Measurements from ENCODE around the gene THSD8.

The THSD8 gene

DNA sequence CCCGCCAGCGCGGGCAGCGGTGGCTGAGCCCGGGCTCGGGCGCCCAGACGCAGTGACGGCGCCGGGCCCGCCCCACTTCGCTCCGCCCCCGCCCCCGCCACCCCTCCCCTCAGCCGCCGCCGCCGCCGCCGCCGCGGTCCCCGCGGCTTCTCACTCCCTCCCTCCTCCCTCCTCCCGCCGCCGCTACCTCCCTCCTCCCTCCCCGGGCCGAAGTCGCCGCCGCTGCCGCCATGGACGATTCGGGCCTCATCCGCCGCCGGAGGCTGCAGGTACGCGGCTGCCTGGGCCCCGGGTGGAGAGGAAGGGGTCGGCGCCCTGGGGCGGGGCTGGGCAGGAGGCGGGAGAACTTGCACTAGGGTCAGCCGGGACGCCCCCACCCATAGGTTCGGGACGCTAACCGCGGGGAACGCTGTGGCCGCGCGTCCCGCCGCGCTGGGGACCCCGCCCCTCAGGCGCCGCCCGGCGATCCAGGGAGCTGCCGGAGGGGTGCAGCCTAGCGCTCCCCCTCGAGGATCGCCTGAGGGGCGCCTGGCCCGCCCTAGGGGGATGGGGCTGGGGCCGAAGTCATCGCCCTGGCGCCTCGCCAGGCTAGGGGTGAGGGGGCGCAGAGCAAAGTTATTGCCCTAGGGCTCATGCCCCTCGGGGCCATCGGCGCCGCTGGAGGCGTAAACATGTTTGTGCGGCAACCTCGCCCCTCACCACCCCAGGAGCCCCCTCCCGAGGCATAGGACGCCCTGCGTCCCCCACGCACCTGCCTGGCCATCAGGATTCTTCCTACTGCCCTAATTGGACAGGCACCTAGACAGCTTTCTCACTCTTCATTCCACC, 32.1 kb downstream of the THSD8 start (continued):
- peak; percentile 94 for TF ChIP-seq ZNF398 (tag by site-specific recombination; IDR thresholded peaks at IDR 0.05)

- Histone ChIP-seq H3K27ac (ENCODE audit: extremely low read depth, low read depth, low read length) (no peak within 1 kb of the TSS; the same call in 1 of the 2 replicates), H3K4me1 (ENCODE audit: control insufficient read depth, insufficient read depth, low read length) (0 out of 2 replicates have a peak, but pooled peaks cover 2% of the 10 kb centered on the region), H3K9me3 (ENCODE audit: control insufficient read depth, insufficient read depth, low read depth, low read length) (no peaks in the 10 kb centered on the region), H3K36me3 (ENCODE audit: control insufficient read depth in 2 of 2, insufficient read depth in 1 of 2, low read length in 2 of 2) (no peaks in the 10 kb centered on the region), H3K4me3 (ENCODE audit: low read depth, low read length) (peak within 1 kb of the TSS; percentile 58)
- TF ChIP-seq ZFHX2 (tag by site-specific recombination; conservative IDR thresholded peaks at IDR 0.05): peak; percentile 2; the same call in 1 of the 2 replicates
- TF ChIP-seq ZNF560 (tag by site-specific recombination; IDR thresholded peaks at IDR 0.05; ENCODE audit: borderline replicate concordance): no peak
- TF ChIP-seq ZNF600 (tag by site-specific recombination; IDR thresholded peaks at IDR 0.05): peak; percentile 65; the same call in 1 of the 2 replicates
- peak; percentile 71 for TF ChIP-seq SP2 (tag by site-specific recombination; IDR thresholded peaks at IDR 0.05)
- ChIA-PET POLR2A (interaction anchor here (1.4 to 1.5 kb wide), 2 partner anchors 28 to 47 kb away, joined by 3 to 6 read pairs; partner anchors contain the start of genes DNASE2 and RNASEH2A), CTCF (interaction anchor here (0.6 to 1.9 kb wide), 7 partner anchors 9 to 94 kb away, joined by 3 to 15 read pairs (median 3); no protein-coding TSS in a partner anchor)
Observed at GRCh38 chr19:12834566-12834943, 32.7 kb downstream of the THSD8 start, which contains the start of gene RTBDN. Gene RTBDN (minus strand): TSS chr19:12834579. CDS start chr19:12829979, 4,600 bp downstream.

DNA sequence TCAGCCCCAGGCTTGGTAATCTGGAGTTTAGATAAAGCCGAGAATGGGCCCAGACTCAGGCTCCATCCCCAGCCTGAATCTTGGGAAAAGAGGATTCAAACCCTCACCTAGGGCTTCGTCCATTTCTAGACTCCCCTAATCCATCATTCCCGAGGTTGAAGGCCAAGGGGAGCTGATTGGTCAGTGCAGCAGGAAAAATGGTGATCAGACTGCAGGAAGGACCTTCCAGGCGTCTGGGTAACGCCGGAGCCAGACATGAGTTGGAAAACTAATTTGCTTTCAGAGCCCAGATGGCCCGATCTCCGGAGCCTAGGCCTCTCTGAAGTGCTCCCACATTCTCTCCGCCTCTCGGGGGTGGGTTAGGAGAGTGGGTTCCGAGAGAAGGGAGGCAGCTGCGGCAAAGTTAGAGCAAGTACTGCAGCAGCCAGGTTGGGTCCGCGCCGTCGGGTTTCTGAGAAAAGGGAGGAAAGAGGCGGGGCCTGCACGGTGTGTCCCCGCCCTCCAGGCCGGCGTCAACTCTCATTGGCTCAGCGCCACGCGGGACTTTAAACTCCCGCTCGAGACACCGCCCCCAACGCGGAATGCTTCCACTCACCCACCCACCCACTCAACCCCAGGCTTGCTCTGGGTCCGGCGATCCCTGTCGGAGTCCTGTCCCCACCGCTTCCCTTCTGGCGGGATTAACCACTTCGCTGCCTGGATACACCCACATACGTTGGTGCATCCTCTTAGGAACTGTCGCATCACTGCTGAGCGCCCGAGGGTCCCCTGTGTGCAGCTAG, 33.3 kb downstream of the THSD8 start:
- ChIA-PET POLR2A (interaction anchor here (1.4 to 1.5 kb wide), 2 partner anchors 29 to 46 kb away, joined by 3 to 6 read pairs; partner anchors contain the start of genes DNASE2 and RNASEH2A), CTCF (interaction anchor here (1.1 to 1.9 kb wide), 4 partner anchors 10 to 78 kb away, joined by 3 to 15 read pairs (median 4); no protein-coding TSS in a partner anchor)
- H3K27ac ChIP-seq (ENCODE audit: extremely low read depth, low read depth, low read length): no peak overlapping the region
- 0 out of 2 replicates have a peak, but pooled peaks cover 2% of the 10 kb centered on the region for H3K4me1 ChIP-seq (ENCODE audit: control insufficient read depth, insufficient read depth, low read length)
- TF ChIP-seq ZNF121 (tag by site-specific recombination; IDR thresholded peaks at IDR 0.05): no peak; the same call in 1 of the 2 replicates
- TF ChIP-seq ZNF274 (IDR thresholded peaks at IDR 0.05; ENCODE audit: low read length): no peak
- TF ChIP-seq ZNF274 (tag by site-specific recombination; IDR thresholded peaks at IDR 0.05; ENCODE audit: borderline replicate concordance): no peak
- TF ChIP-seq SP2 (tag by site-specific recombination; IDR thresholded peaks at IDR 0.05): peak; percentile 78
- TF ChIP-seq ZNF335 (tag by site-specific recombination; conservative IDR thresholded peaks at IDR 0.05): 0 out of 2 replicates have a peak, but pooled peaks have one; percentile 4
- TF ChIP-seq ZFHX2 (tag by site-specific recombination; conservative IDR thresholded peaks at IDR 0.05): peak; percentile 62
- TF ChIP-seq ZNF747 (tag by site-specific recombination; IDR thresholded peaks at IDR 0.05): no peak
- peak; percentile 60 for TF ChIP-seq EGR2 (tag by site-specific recombination; IDR thresholded peaks at IDR 0.05; ENCODE audit: low read depth)
- H3K9me3 ChIP-seq (ENCODE audit: control insufficient read depth, insufficient read depth, low read depth, low read length): no peaks in the 10 kb centered on the region
- H3K4me3 ChIP-seq (ENCODE audit: low read depth, low read length): no peak overlapping the region
- H3K36me3 ChIP-seq (ENCODE audit: control insufficient read depth in 2 of 2, insufficient read depth in 1 of 2, low read length in 2 of 2): no peaks in the 10 kb centered on the region

- TF ChIP-seq ZNF660 (tag by site-specific recombination; IDR thresholded peaks at IDR 0.05) (no peak), ZNF580 (tag by site-specific recombination; IDR thresholded peaks at IDR 0.05) (no peak), ZNF529 (tag by site-specific recombination; IDR thresholded peaks at IDR 0.05; ENCODE audit: insufficient replicate concordance) (no peak), ZNF544 (tag by site-specific recombination; IDR thresholded peaks at IDR 0.05) (no peak), ZNF335 (tag by site-specific recombination; conservative IDR thresholded peaks at IDR 0.05) (peak; percentile 40), ZNF664 (tag by site-specific recombination; IDR thresholded peaks at IDR 0.05) (peak; percentile 98), BCL11A (tag by site-specific recombination; IDR thresholded peaks at IDR 0.05; ENCODE audit: low read depth) (no peak), ZNF488 (tag by site-specific recombination; IDR thresholded peaks at IDR 0.05) (no peak), ZNF394 (tag by site-specific recombination; IDR thresholded peaks at IDR 0.05; ENCODE audit: borderline replicate concordance) (no peak), ZNF391 (tag by site-specific recombination; IDR thresholded peaks at IDR 0.05; ENCODE audit: borderline replicate concordance, low read depth) (0 out of 2 replicates have a peak, but pooled peaks have one; percentile 1)
- TF ChIP-seq, protein P1, sequence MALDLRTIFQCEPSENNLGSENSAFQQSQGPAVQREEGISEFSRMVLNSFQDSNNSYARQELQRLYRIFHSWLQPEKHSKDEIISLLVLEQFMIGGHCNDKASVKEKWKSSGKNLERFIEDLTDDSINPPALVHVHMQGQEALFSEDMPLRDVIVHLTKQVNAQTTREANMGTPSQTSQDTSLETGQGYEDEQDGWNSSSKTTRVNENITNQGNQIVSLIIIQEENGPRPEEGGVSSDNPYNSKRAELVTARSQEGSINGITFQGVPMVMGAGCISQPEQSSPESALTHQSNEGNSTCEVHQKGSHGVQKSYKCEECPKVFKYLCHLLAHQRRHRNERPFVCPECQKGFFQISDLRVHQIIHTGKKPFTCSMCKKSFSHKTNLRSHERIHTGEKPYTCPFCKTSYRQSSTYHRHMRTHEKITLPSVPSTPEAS (tag by site-specific recombination; IDR thresholded peaks at IDR 0.05): no peak
- Histone ChIP-seq H3K27ac (ENCODE audit: extremely low read depth, low read depth, low read length) (no peak overlapping the region), H3K4me3 (ENCODE audit: low read depth, low read length) (no peak overlapping the region), H3K9me3 (ENCODE audit: control insufficient read depth, insufficient read depth, low read depth, low read length) (no peaks in the 10 kb centered on the region), H3K36me3 (ENCODE audit: control insufficient read depth in 2 of 2, insufficient read depth in 1 of 2, low read length in 2 of 2) (no peaks in the 10 kb centered on the region), H3K4me1 (ENCODE audit: control insufficient read depth, insufficient read depth, low read length) (0 out of 2 replicates have a peak, but pooled peaks cover 2% of the 10 kb centered on the region)
- POLR2A ChIA-PET: no interaction called here
- CTCF ChIA-PET: interaction anchor here (0.9 to 1.9 kb wide), 7 partner anchors 9 to 49 kb away, joined by 3 to 12 read pairs (median 4); no protein-coding TSS in a partner anchor
Observed at GRCh38 chr19:12836529-12836863, 34.6 kb downstream of the THSD8 start.
